SU-DHL-6 (cell line): Measurements from ENCODE around the gene C1orf74.

ENCODE experiments used
- H2AFZ ChIP-seq: fragments of 200-600 bp; sonication (generic); 2 replicates; pipeline ENCODE4 v1.6.1; 2014; ENCODE audit warnings: low read depth, mild to moderate bottlenecking, moderate library complexity, mixed read lengths, antibody characterized with exemption, low read length; ENCODE audit not compliant: severe bottlenecking
- H3F3A ChIP-seq: fragments of 200-600 bp; shearing (Covaris generic); 2 replicates; pipeline ENCODE4 v1.6.0; 2016; ENCODE audit warnings: antibody characterized with exemption, mild to moderate bottlenecking; ENCODE audit not compliant: insufficient read depth
- H3K27ac ChIP-seq: fragments of 200-600 bp; sonication (generic); 2 replicates; pipeline ENCODE4 v1.5.1; 2016; ENCODE audit warnings: low read depth, mild to moderate bottlenecking, low read length, moderate library complexity, mixed read lengths
- H3K27me3 ChIP-seq: fragments of 200-600 bp; sonication (generic), shearing (Covaris generic); 2 replicates; pipeline ENCODE4 v1.6.0; 2014; ENCODE audit warnings: mild to moderate bottlenecking, low read length
- H3K36me3 ChIP-seq: fragments of 200-600 bp; sonication (generic); 2 replicates; pipeline ENCODE4 v1.6.1; 2014; ENCODE audit warnings: mild to moderate bottlenecking, low read length, mixed read lengths
- H3K4me2 ChIP-seq: fragments of 300-600, 200-600 bp; shearing (Covaris generic), sonication (generic); 2 replicates; pipeline ENCODE4 v1.6.0; 2014; ENCODE audit warnings: low read length, low read depth, mild to moderate bottlenecking; ENCODE audit not compliant: poor library complexity, severe bottlenecking
- H3K4me3 ChIP-seq: fragments of 200-600 bp; sonication (generic); 2 replicates; pipeline ENCODE4 v1.5.1; 2014; ENCODE audit warnings: antibody characterized with exemption, low read length, mild to moderate bottlenecking, mixed read lengths; ENCODE audit not compliant: insufficient read depth, poor library complexity, severe bottlenecking
- H3K79me2 ChIP-seq: fragments of 200-600 bp; sonication (generic); 2 replicates; pipeline ENCODE4 v1.6.1; 2014; ENCODE audit warnings: mild to moderate bottlenecking, low read length, moderate library complexity; ENCODE audit not compliant: insufficient read depth
- H3K9ac ChIP-seq: fragments of 200-600 bp; sonication (generic); 2 replicates; pipeline ENCODE4 v1.7.0; 2014; ENCODE audit warnings: mild to moderate bottlenecking, low read length
- H3K9me2 ChIP-seq: fragments of 200-600 bp; sonication (generic); replicated peaks from 2 replicates; pipeline ENCODE4 v1.6.1; 2014; ENCODE audit warnings: low read length; ENCODE audit not compliant: insufficient read depth
- H3K9me3 ChIP-seq: fragments of 200-600 bp; sonication (generic); 2 replicates; pipeline ENCODE4 v1.6.1; 2014; ENCODE audit warnings: low read length, mixed read lengths; ENCODE audit not compliant: insufficient read depth
- H4K20me1 ChIP-seq: fragments of 200-600 bp; sonication (generic); 2 replicates; pipeline ENCODE4 v1.6.1; 2014; ENCODE audit warnings: low read depth, mild to moderate bottlenecking, antibody characterized with exemption, low read length, moderate library complexity, mixed read lengths
- EZH2phosphoT487 ChIP-seq: fragments of 200-600 bp; sonication (generic), shearing (Covaris generic); conservative IDR thresholded peaks from 2 replicates; pipeline ENCODE4 v1.6.1; 2018; ENCODE audit warnings: mild to moderate bottlenecking, antibody characterized with exemption, low read length, moderate library complexity, mixed read lengths
- TF ChIP-seq, protein P1 (sequence below): fragments of 200-600 bp; sonication (generic); IDR thresholded peaks from one replicate; pipeline ENCODE4 v1.5.1; 2017; ENCODE audit warnings: antibody characterized with exemption, mild to moderate bottlenecking, low read length, moderate library complexity; ENCODE audit not compliant: insufficient read depth, poor library complexity, severe bottlenecking

Gene C1orf74

DNA sequence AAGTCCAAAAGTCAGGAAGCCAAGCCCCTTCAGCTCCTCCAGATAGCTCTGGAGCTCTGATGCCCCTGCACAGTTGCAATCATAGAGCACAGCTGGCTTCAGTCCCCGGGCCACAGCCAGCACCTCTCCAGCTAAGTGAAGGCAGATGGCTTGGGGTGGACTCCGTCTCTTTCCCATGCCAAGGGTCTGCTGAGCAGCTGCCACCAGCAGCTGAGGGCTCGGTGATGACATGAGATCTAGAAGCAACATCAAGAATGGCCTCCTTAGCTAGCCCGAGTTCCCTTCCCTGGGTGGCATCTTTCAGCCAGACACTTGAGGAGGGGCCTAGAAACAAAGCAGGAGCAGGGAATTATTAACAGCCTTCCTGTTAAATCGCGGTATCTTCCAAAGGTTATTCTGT is 973 bp downstream of the C1orf74 start:
- Histone ChIP-seq H3K36me3 (no peaks in the 10 kb centered on the region), H3K9ac (peak overlapping the region; percentile 81), H3K79me2 (peaks cover 17% of the 10 kb centered on the region), H3K4me3 (peak overlapping the region; percentile 78), H2AFZ (no peak overlapping the region), H4K20me1 (no peaks in the 10 kb centered on the region), H3K9me2 (no peaks in the 10 kb centered on the region), H3F3A (no peaks in the 10 kb centered on the region), H3K27ac (no peak overlapping the region), H3K27me3 (no peaks in the 10 kb centered on the region), H3K4me2 (peak overlapping the region; percentile 69), H3K9me3 (no peaks in the 10 kb centered on the region)
- TF ChIP-seq, protein P1, sequence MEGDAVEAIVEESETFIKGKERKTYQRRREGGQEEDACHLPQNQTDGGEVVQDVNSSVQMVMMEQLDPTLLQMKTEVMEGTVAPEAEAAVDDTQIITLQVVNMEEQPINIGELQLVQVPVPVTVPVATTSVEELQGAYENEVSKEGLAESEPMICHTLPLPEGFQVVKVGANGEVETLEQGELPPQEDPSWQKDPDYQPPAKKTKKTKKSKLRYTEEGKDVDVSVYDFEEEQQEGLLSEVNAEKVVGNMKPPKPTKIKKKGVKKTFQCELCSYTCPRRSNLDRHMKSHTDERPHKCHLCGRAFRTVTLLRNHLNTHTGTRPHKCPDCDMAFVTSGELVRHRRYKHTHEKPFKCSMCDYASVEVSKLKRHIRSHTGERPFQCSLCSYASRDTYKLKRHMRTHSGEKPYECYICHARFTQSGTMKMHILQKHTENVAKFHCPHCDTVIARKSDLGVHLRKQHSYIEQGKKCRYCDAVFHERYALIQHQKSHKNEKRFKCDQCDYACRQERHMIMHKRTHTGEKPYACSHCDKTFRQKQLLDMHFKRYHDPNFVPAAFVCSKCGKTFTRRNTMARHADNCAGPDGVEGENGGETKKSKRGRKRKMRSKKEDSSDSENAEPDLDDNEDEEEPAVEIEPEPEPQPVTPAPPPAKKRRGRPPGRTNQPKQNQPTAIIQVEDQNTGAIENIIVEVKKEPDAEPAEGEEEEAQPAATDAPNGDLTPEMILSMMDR = no peak
- no peak for TF ChIP-seq EZH2phosphoT487

DNA sequence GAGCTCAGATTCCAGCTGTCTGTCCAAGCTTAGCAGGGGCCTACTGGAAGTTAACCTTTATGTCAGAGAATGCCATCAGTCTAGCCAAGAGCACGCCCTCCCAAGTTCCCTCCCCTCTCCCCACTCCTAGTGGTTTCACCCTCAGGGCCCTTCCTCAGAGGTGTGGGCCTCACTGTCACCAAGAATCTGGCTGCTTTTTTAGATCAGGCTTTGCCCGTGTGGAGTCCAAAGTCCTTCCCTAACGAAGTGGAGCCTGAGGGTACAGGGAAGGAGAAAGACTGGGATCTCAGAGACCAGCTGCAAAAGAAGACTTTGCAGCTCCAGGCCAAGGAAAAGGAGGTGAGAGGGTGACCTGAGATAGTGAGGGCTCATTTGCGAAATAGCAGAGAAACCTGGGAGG is 4.1 kb downstream of the C1orf74 start:
- Histone ChIP-seq H3K79me2 (peaks cover 17% of the 10 kb centered on the region), H3K9me3 (no peaks in the 10 kb centered on the region), H3K4me2 (no peak overlapping the region), H3K36me3 (peaks cover 13% of the 10 kb centered on the region; the same call in 1 of the 2 replicates), H3K27me3 (no peaks in the 10 kb centered on the region), H3K27ac (no peak overlapping the region), H3K4me3 (no peak overlapping the region), H2AFZ (no peak overlapping the region), H3K9ac (no peak overlapping the region), H3K9me2 (no peaks in the 10 kb centered on the region), H3F3A (no peaks in the 10 kb centered on the region), H4K20me1 (no peaks in the 10 kb centered on the region)
- TF ChIP-seq, protein P1 = no peak
- TF ChIP-seq EZH2phosphoT487 = no peak

DNA sequence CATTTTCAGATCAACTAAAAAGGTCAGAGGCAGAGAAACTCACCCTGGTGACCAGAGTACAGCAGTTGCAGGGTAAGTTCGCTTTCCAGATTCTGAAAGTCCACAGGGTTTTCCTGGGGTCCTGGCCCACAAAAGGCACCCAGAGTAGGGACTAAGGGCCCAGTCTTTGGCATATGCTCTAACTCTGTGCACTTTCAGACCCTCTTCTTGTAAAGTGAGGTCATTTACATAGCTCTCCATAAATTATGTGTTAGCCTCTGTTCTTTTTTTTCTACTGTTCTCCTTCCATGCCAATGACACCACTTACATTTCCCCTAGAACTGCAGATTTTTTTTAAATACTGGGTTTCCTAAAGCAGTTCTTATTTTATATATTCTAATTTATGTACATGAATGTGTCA is 6.3 kb downstream of the C1orf74 start:
- H3K9me3 ChIP-seq = no peaks in the 10 kb centered on the region
- no peak overlapping the region for H3K4me3 ChIP-seq
- peaks cover 5% of the 10 kb centered on the region; the same call in 1 of the 2 replicates for H3K79me2 ChIP-seq
- H3K9me2 ChIP-seq = no peaks in the 10 kb centered on the region
- peaks cover 13% of the 10 kb centered on the region; the same call in 1 of the 2 replicates for H3K36me3 ChIP-seq
- H3K27ac ChIP-seq = no peak overlapping the region
- no peak overlapping the region for H3K9ac ChIP-seq
- no peaks in the 10 kb centered on the region for H3K27me3 ChIP-seq
- H3K4me2 ChIP-seq = no peak overlapping the region
- H3F3A ChIP-seq = no peaks in the 10 kb centered on the region
- TF ChIP-seq, protein P1 = no peak
- no peak for TF ChIP-seq EZH2phosphoT487
- no peaks in the 10 kb centered on the region for H4K20me1 ChIP-seq
- no peak overlapping the region for H2AFZ ChIP-seq
